ENCODE results near the gene ARPIN.

DNA sequence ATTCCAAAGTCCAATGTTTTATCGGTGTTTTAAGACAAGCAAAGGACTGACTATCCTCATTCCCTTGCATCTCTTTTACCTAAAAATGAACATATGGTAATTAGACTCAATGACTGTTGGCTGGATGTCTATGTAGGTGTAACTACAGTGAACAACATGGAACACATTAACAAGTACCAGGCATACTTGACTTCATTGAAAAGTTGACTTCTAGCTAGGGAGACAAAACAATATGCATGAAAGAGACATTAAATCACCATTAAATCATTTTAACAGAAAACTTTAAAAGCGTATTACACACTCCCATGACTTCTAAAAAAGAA lies 63.8 kb downstream of the ARPIN start:
- TF ChIP-seq RNF2 (IDR thresholded peaks at IDR 0.05; ENCODE audit: borderline replicate concordance, low read depth) (no peak), EP300 (IDR thresholded peaks at IDR 0.05) (no peak), CBX8 (IDR thresholded peaks at IDR 0.05) (no peak)
- TF ChIP-seq, protein P1, sequence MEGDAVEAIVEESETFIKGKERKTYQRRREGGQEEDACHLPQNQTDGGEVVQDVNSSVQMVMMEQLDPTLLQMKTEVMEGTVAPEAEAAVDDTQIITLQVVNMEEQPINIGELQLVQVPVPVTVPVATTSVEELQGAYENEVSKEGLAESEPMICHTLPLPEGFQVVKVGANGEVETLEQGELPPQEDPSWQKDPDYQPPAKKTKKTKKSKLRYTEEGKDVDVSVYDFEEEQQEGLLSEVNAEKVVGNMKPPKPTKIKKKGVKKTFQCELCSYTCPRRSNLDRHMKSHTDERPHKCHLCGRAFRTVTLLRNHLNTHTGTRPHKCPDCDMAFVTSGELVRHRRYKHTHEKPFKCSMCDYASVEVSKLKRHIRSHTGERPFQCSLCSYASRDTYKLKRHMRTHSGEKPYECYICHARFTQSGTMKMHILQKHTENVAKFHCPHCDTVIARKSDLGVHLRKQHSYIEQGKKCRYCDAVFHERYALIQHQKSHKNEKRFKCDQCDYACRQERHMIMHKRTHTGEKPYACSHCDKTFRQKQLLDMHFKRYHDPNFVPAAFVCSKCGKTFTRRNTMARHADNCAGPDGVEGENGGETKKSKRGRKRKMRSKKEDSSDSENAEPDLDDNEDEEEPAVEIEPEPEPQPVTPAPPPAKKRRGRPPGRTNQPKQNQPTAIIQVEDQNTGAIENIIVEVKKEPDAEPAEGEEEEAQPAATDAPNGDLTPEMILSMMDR (IDR thresholded peaks at IDR 0.05) = no peak

All from A549 (cell line).